HG02642 (cell line): ENCODE data around the gene RGP1.
A peak's percentile ranks its signal among the peaks of the same experiment; 100 is the strongest.

Experiments used
- ATAC-seq: cut with Tn5 transposase; IDR thresholded peaks from one replicate; pipeline ENCODE4 v1.9.1; 2021; ENCODE audit warnings: mild to moderate bottlenecking; ENCODE audit not compliant: unreplicated experiment, poor library complexity

RGP1 gene

GRCh38 chr9:35718721-35719511, 30.2 kb upstream of the RGP1 start:
- no peak for ATAC-seq

- no peak for ATAC-seq
Measured at GRCh38 chr9:35719546-35719945, 29.5 kb upstream of the RGP1 start.

- no peak for ATAC-seq
Measured at GRCh38 chr9:35723426-35723825, 25.7 kb upstream of the RGP1 start.

- no peak for ATAC-seq
Measured at GRCh38 chr9:35723908-35724307, 25.2 kb upstream of the RGP1 start.

GRCh38 chr9:35725362-35725761, 23.7 kb upstream of the RGP1 start:
- ATAC-seq = no peak

DNA sequence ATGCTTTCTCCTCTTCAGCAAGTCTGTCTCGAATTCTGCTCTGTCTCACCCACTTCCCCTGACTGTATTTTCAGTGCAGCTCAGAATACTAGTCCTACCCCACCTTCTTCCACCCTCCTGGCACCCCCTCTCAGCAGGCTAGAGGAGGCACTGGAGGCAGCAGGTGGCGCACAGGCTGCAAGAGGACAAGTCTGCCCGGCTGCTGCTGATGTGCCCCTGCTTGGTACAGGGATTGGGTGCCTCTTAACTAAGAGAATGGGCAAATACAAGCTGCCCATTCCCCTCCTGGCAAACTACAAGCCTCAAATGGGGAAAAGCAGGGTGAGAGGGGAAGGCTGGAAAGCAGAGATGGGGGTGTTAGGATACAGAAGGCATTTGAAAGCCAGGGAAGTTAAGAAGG, 22.2 kb upstream of the RGP1 start:
- no peak for ATAC-seq

- ATAC-seq = no peak
Measured at GRCh38 chr9:35727676-35728040, 21.4 kb upstream of the RGP1 start.

- no peak for ATAC-seq
Measured at GRCh38 chr9:35728041-35728971, 20.8 kb upstream of the RGP1 start.

DNA sequence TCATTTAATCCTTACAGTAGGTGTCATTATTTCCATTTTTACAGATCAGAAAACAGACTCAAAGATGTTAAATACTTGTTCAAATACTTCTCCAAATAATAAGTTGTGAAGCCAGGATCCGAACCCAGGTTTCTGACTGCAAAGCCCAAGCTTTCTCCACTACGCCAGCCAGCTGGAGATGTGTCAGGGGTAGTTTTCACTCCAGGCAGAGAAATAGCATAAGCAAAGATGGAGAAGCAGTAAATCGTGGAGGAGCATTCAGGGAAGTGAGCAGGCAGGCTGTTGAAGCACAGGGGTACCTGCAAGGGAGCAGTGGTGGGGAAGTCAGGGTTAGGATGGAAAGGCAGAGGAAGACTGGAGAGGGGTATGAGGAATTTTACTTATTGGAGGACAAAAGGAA, 20.0 kb upstream of the RGP1 start:
- ATAC-seq = no peak

DNA sequence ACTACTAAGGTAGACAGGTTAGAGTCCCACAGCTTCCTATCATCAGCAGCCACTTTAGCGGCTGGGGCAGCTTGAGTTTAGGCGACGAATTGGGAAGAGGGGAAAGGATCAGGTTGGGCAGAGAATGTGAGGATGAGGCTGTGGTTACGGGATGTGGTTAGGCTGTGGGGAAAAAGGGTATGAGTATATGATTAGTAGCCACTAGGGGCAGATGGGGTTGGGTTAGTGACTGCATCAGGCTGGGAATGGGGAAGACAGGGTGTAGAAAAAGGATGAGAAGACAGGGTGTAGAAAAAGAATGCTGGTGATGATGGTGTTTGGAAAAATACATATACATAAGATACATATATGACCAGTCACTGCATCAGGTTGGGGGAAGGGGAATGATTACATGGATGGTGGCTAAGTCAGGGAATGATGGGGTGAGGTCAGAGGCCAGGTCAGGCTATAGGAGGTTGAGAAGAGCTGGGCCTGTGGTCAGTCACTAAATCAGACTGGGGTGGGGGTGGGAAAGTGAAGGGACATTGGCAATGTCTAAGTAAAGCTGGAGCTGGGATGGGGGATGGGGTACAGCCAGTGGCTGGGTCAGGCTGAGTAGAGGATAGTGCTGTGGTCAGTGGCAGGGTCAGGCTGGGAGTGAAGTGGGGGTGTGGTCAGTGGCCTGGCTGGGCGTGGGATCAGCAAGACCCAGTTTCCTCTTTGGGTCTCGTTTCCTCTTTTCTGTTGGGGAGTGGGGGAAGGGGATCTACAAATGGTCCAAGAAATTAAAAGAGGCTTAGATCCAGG, 19.2 kb upstream of the RGP1 start:
- ATAC-seq = no peak

- ATAC-seq = no peak
Measured at GRCh38 chr9:35730486-35730854, 18.6 kb upstream of the RGP1 start.

DNA sequence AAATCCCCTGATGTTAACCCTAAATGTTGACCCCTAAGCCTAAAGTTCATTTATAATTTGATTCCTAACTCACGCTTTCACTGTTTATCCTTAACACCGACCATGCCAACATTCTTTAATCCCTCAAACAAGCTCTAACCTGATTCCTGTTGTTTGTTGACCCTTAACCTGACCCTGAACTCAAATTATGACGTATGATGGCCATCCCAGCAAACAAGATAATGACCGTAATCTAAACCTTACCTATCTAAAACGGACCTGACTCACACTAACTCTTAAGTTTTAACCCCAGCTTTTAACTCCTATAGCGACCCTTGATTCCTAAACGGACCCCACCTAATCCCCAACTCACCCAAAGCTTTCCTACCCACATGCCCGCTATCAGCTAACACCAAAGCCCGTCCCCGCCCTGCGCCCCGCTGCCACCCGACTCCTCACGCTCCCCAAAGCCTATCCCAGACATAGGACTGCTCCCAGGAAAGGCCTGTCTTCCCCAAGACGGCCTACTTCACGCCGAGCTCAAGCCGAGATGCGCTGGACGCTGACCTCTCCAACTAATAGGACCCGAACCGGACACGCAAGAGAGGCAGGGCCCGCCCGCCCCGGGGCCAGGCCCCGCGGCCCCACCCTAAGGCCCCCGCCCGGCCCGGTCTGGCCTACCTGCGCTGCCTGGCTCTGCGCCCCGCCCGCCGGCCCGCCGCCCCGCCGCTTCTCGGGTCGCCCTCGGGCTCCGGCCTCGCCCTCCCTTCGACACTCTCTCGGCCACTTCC, 17.5 kb upstream of the RGP1 start:
- peak; percentile 0 for ATAC-seq

GRCh38 chr9:35732185-35732799, 16.8 kb upstream of the RGP1 start, which contains the start of the genes CREB3 and TLN1:
TSS of gene CREB3 (plus strand) at chr9:35732666. CDS start at chr9:35732773, 107 bp downstream.
TSS of gene TLN1 (minus strand) at chr9:35732195. CDS start at chr9:35725694, 6,501 bp downstream.
- ATAC-seq = peak; percentile 82

- peak; percentile 1 for ATAC-seq
Measured at GRCh38 chr9:35732800-35733541, 16.1 kb upstream of the RGP1 start.

GRCh38 chr9:35734096-35734495, 15.0 kb upstream of the RGP1 start:
- ATAC-seq = no peak

GRCh38 chr9:35736201-35736633, 12.9 kb upstream of the RGP1 start:
- no peak for ATAC-seq

- no peak for ATAC-seq
Measured at GRCh38 chr9:35737143-35737542, 11.9 kb upstream of the RGP1 start.

DNA sequence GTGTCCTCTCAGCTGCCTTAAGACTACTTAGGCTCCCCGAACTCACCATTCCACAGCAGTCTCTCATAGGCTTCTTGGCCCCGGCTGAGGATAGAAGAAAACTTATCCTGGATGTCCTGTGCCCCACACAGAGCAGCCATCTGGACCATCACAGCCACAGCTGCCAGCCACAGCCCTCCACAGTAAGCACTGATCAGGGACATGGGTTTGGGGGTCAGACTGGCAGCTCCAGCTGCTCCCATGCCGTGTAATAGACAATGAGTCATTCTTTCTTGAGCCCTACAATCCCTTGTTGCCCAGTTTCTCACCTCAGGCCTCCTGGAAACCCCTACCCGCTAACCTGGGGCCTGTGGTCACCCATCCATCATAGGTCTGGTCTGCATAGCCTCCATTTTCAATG, 10.9 kb upstream of the RGP1 start:
- ATAC-seq = no peak

DNA sequence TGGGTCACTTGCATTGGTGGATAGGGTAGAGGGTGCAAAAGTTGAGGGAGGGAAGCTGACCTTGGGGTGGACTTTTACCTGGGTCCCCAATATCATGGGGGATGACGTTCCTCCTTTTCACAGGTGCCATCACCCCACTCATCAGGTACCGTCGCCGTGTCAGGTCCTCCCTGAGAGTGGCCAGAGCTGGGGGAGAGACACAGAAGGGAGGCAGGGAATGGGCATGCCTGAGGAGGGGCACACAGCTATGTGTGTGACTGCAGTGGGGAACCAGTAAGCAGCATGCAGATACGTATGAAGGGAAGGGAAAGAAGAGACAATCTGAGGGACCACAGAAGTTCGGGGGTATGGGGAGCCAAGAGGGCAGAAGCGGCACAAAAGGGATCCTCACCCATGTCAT, 10.2 kb upstream of the RGP1 start:
- ATAC-seq = no peak
